Adipocyte (in vitro differentiated cells): Measurements from ENCODE around the gene TMEM38A.
"Not testable (repeated sequence)": the region's sequence is repeated elsewhere in the genome, so short reads cannot be mapped to it uniquely, and the experiment has no call there.

Experiments
- DNase-seq: peaks from one replicate; pipeline ENCODE4 v3.0.0-alpha.2; 2015; ENCODE audit warnings: low read depth
- H3K27me3 ChIP-seq: replicated peaks from 2 replicates; pipeline ENCODE4 v1.7.0; 2013; ENCODE audit warnings: mild to moderate bottlenecking, low read length, moderate library complexity; ENCODE audit not compliant: control insufficient read depth, insufficient read depth
- H3K36me3 ChIP-seq: 2 replicates; pipeline ENCODE4 v1.7.0; 2013; ENCODE audit warnings: low read length, mild to moderate bottlenecking, moderate library complexity; ENCODE audit not compliant: control insufficient read depth, insufficient read depth, severe bottlenecking
- H3K4me1 ChIP-seq: 2 replicates; pipeline ENCODE4 v1.7.0; 2013; ENCODE audit warnings: mild to moderate bottlenecking, low read length, moderate library complexity; ENCODE audit not compliant: control insufficient read depth, insufficient read depth
- H3K4me3 ChIP-seq: 2 replicates; pipeline ENCODE4 v1.7.0; 2013; ENCODE audit warnings: mild to moderate bottlenecking, low read length, moderate library complexity
- H3K9ac ChIP-seq: 2 replicates; pipeline ENCODE4 v1.7.0; 2013; ENCODE audit warnings: mild to moderate bottlenecking, low read length, moderate library complexity
- H3K9me3 ChIP-seq: 2 replicates; pipeline ENCODE4 v1.7.0; 2013; ENCODE audit warnings: mild to moderate bottlenecking, low read length, moderate library complexity; ENCODE audit not compliant: control insufficient read depth

Gene TMEM38A

GRCh38 chr19:16659464-16659831 is 1.5 kb upstream of the TMEM38A start:
- peaks cover 35% of the 10 kb centered on the region for H3K36me3 ChIP-seq
- H3K9ac ChIP-seq = peak overlapping the region; percentile 96
- H3K4me3 ChIP-seq = peak overlapping the region; percentile 93
- DNase-seq = no peak
- no peaks in the 10 kb centered on the region for H3K27me3 ChIP-seq
- no peaks in the 10 kb centered on the region for H3K9me3 ChIP-seq
- H3K4me1 ChIP-seq = peaks cover 26% of the 10 kb centered on the region

GRCh38 chr19:16659832-16660708 is 869 bp upstream of the TMEM38A start, which contains the start of gene SMIM7:
SMIM7 (minus strand) TSS chr19:16660144; CDS start chr19:16660110, 34 bp downstream.
- peak; percentile 99 for DNase-seq
- peak within 1 kb of the TSS; percentile 96 for H3K9ac ChIP-seq
- peaks cover 26% of the 10 kb centered on the region for H3K4me1 ChIP-seq
- H3K9me3 ChIP-seq = no peaks in the 10 kb centered on the region
- H3K36me3 ChIP-seq = peaks cover 29% of the 10 kb centered on the region
- H3K27me3 ChIP-seq = no peaks in the 10 kb centered on the region
- peak within 1 kb of the TSS; percentile 93 for H3K4me3 ChIP-seq

- Histone ChIP-seq H3K4me1 (peaks cover 26% of the 10 kb centered on the region), H3K4me3 (peak overlapping the region; percentile 93), H3K9me3 (no peaks in the 10 kb centered on the region), H3K36me3 (peaks cover 17% of the 10 kb centered on the region), H3K9ac (peak overlapping the region; percentile 96), H3K27me3 (no peaks in the 10 kb centered on the region)
- DNase-seq = peak; percentile 29
These were observed 618 bp downstream of the TMEM38A start for GRCh38 chr19:16661480-16662034.

GRCh38 chr19:16668176-16668575 is 7.2 kb downstream of the TMEM38A start:
- Histone ChIP-seq H3K9ac (no peak overlapping the region), H3K4me1 (no peaks in the 10 kb centered on the region), H3K4me3 (no peak overlapping the region), H3K9me3 (no peaks in the 10 kb centered on the region), H3K36me3 (no peaks in the 10 kb centered on the region), H3K27me3 (no peaks in the 10 kb centered on the region)
- no peak for DNase-seq

GRCh38 chr19:16668702-16669101 is 7.8 kb downstream of the TMEM38A start:
- not testable (repeated sequence) for H3K27me3 ChIP-seq, DNase-seq, H3K4me3 ChIP-seq, H3K9ac ChIP-seq, H3K36me3 ChIP-seq, H3K9me3 ChIP-seq, H3K4me1 ChIP-seq

- H3K9ac ChIP-seq = no peak overlapping the region
These were observed 9.4 kb downstream of the TMEM38A start for GRCh38 chr19:16670291-16670690.

GRCh38 chr19:16671652-16672274 is 10.8 kb downstream of the TMEM38A start:
- Histone ChIP-seq H3K36me3 (no peaks in the 10 kb centered on the region), H3K9ac (no peak overlapping the region), H3K27me3 (no peaks in the 10 kb centered on the region), H3K4me1 (peaks cover 8% of the 10 kb centered on the region), H3K9me3 (no peaks in the 10 kb centered on the region), H3K4me3 (no peak overlapping the region)
- DNase-seq = no peak

More at GRCh38 chr19:16670291-16670690, 9.4 kb downstream of the TMEM38A start:
- Histone ChIP-seq H3K36me3 (no peaks in the 10 kb centered on the region), H3K4me1 (no peaks in the 10 kb centered on the region), H3K9me3 (no peaks in the 10 kb centered on the region), H3K4me3 (no peak overlapping the region), H3K27me3 (no peaks in the 10 kb centered on the region)
- DNase-seq = no peak

- Histone ChIP-seq H3K27me3 (no peaks in the 10 kb centered on the region), H3K36me3 (no peaks in the 10 kb centered on the region), H3K4me1 (peaks cover 8% of the 10 kb centered on the region), H3K9ac (no peak overlapping the region), H3K9me3 (no peaks in the 10 kb centered on the region), H3K4me3 (no peak overlapping the region)
- DNase-seq = no peak
These were observed 12.3 kb downstream of the TMEM38A start for GRCh38 chr19:16673231-16673630.

- not testable (repeated sequence) for H3K4me3 ChIP-seq, DNase-seq, H3K9ac ChIP-seq, H3K4me1 ChIP-seq, H3K27me3 ChIP-seq, H3K9me3 ChIP-seq, H3K36me3 ChIP-seq
These were observed 12.9 kb downstream of the TMEM38A start for GRCh38 chr19:16673839-16674238.

- peaks cover 8% of the 10 kb centered on the region for H3K4me1 ChIP-seq
- no peak overlapping the region for H3K9ac ChIP-seq
- no peak overlapping the region for H3K4me3 ChIP-seq
- no peaks in the 10 kb centered on the region for H3K27me3 ChIP-seq
- peaks cover under 1% of the 10 kb centered on the region for H3K9me3 ChIP-seq
- no peak for DNase-seq
- peaks cover 9% of the 10 kb centered on the region for H3K36me3 ChIP-seq
These were observed 15.3 kb downstream of the TMEM38A start for GRCh38 chr19:16676101-16676798.

GRCh38 chr19:16677055-16677454 is 16.1 kb downstream of the TMEM38A start:
- H3K4me3 ChIP-seq = no peak overlapping the region
- peaks cover 8% of the 10 kb centered on the region for H3K4me1 ChIP-seq
- H3K9me3 ChIP-seq = peaks cover 4% of the 10 kb centered on the region
- no peaks in the 10 kb centered on the region for H3K27me3 ChIP-seq
- no peak overlapping the region for H3K9ac ChIP-seq
- peaks cover 14% of the 10 kb centered on the region for H3K36me3 ChIP-seq
- no peak for DNase-seq
